Endothelial cell of umbilical vein (primary cell): ENCODE results near the gene FIBCD1. TPM values are rescaled to one million over a fixed set of nuclear protein-coding genes. Genes with fewer than 3 reads are reported as not detected.

ENCODE experiments used
- BruUV-seq: library from RNA; stranded (reverse); fragments of 400-500 nt; replicated peaks from 2 replicates; lab custom pipeline; 2021; lab: Mats Ljungman, UMichigan
- CTCF ChIA-PET: fragments of 300-600, 350-600 bp; sonication (Branson Sonifier 250); formaldehyde crosslinking; loops from one replicate; lab custom pipeline; 2021; ENCODE audit warnings: antibody characterized with exemption, inconsistent platforms; lab: Charles Lee
- POLR2A ChIA-PET: fragments of 300-600, 350-600 bp; sonication (Branson Sonifier 250); formaldehyde crosslinking; loops from one replicate; lab custom pipeline; 2021; ENCODE audit warnings: antibody characterized with exemption, inconsistent platforms; lab: Charles Lee
- DNase-seq: peaks from one replicate; pipeline ENCODE4 v3.0.0-alpha.2; 2011; ENCODE audit warnings: low read depth, low spot score
- FAIRE-seq: peaks from 2 replicates; lab custom pipeline; 2011; peaks lifted over from hg19 to GRCh38; lab: Jason Lieb, UNC
- H2AFZ ChIP-seq: 2 replicates; pipeline ENCODE4 v1.6.0; 2012; ENCODE audit warnings: low read depth, low read length, control low read depth, inconsistent platforms
- H3K27ac ChIP-seq: 2 replicates; pipeline ENCODE4 v1.5.1; 2011; ENCODE audit warnings: low read depth, mild to moderate bottlenecking, control low read depth, low read length, moderate library complexity; ENCODE audit not compliant: insufficient read depth
- H3K27me3 ChIP-seq, 2 experiments: 2 replicates each; pipeline versions ENCODE4 v1.6.0 to v1.6.1; 2011; ENCODE audit warnings: low read length in 2 of 2, mixed read lengths in 1 of 2; ENCODE audit not compliant: control insufficient read depth in 2 of 2, insufficient read depth in 2 of 2
- H3K36me3 ChIP-seq, 2 experiments: 2 replicates in 1 of 2; 3 replicates in 1 of 2; pipeline ENCODE4 v1.5.1; 2011; ENCODE audit warnings: low read length in 2 of 2, mild to moderate bottlenecking in 1 of 2, moderate library complexity in 1 of 2; ENCODE audit not compliant: control insufficient read depth in 2 of 2, insufficient read depth in 2 of 2; ENCODE audit errors: extremely low read depth in 1 of 2
- H3K4me1 ChIP-seq: 3 replicates; pipeline ENCODE4 v1.5.1; 2011; ENCODE audit warnings: mild to moderate bottlenecking, low read length; ENCODE audit not compliant: control insufficient read depth, insufficient read depth; ENCODE audit errors: extremely low read depth
- H3K4me2 ChIP-seq: 2 replicates; pipeline ENCODE4 v1.6.1; 2011; ENCODE audit warnings: low read length, control low read depth, mixed read lengths; ENCODE audit not compliant: insufficient read depth
- H3K4me3 ChIP-seq, 3 experiments: fragments of 200-600 bp in 1 of 3; sonication (generic), shearing (Covaris generic) in 1 of 3; replicated peaks in 1 of 3; 2 replicates each; pipeline ENCODE4 v1.5.1; 2011 to 2016; ENCODE audit warnings: control low read depth in 3 of 3, low read length in 3 of 3, mild to moderate bottlenecking in 2 of 3, inconsistent platforms in 1 of 3, low read depth in 1 of 3, moderate library complexity in 1 of 3; ENCODE audit not compliant: insufficient read depth in 1 of 3
- H3K79me2 ChIP-seq: 2 replicates; pipeline ENCODE4 v1.6.0; 2012; ENCODE audit warnings: low read length, inconsistent platforms; ENCODE audit not compliant: control insufficient read depth, insufficient read depth
- H3K9ac ChIP-seq: replicated peaks from 2 replicates; pipeline ENCODE3; 2011; ENCODE audit warnings: low read length, control low read depth; ENCODE audit not compliant: insufficient read depth; ENCODE audit errors: extremely low read depth
- H3K9me1 ChIP-seq: replicated peaks from 3 replicates; pipeline ENCODE4 v1.6.0; 2011; ENCODE audit warnings: mild to moderate bottlenecking, low read length; ENCODE audit not compliant: control insufficient read depth, insufficient read depth; ENCODE audit errors: extremely low read depth
- H3K9me3 ChIP-seq: replicated peaks from 2 replicates; pipeline ENCODE4 v1.5.1; 2012; ENCODE audit warnings: low read length, inconsistent platforms; ENCODE audit not compliant: control insufficient read depth, insufficient read depth
- H4K20me1 ChIP-seq: replicated peaks from 2 replicates; pipeline ENCODE3; 2011; ENCODE audit warnings: mild to moderate bottlenecking, low read length; ENCODE audit not compliant: control insufficient read depth, insufficient read depth; ENCODE audit errors: extremely low read depth
- EZH2 ChIP-seq: IDR thresholded peaks from 2 replicates; pipeline ENCODE4 v1.6.1; 2012; ENCODE audit warnings: borderline replicate concordance, low read depth, mild to moderate bottlenecking, moderate library complexity, low read length, inconsistent platforms; ENCODE audit not compliant: severe bottlenecking
- FOS ChIP-seq: IDR thresholded peaks from 2 replicates; pipeline ENCODE4 v1.6.1; 2011; ENCODE audit warnings: mild to moderate bottlenecking, low read length, moderate library complexity, borderline replicate concordance; ENCODE audit not compliant: insufficient read depth
- GATA2 ChIP-seq: IDR thresholded peaks from 2 replicates; pipeline ENCODE4 v1.7.0; 2011; ENCODE audit warnings: low read depth, mild to moderate bottlenecking, moderate library complexity, mixed read lengths, low read length; ENCODE audit not compliant: insufficient read length, insufficient read depth
- JUN ChIP-seq: IDR thresholded peaks from 2 replicates; pipeline ENCODE4 v1.6.1; 2011; ENCODE audit warnings: borderline replicate concordance, low read depth; ENCODE audit not compliant: insufficient read length, insufficient read depth
- MAX ChIP-seq: IDR thresholded peaks from 2 replicates; pipeline ENCODE4 v1.6.1; 2011; ENCODE audit not compliant: insufficient read depth, insufficient read length
- MYC ChIP-seq: IDR thresholded peaks from one replicate; pipeline ENCODE4 v1.6.1; 2011; ENCODE audit warnings: mild to moderate bottlenecking, low read depth, low read length
- POLR2A ChIP-seq: IDR thresholded peaks from 2 replicates; pipeline ENCODE4 v1.6.1; 2012; ENCODE audit warnings: low read depth, mild to moderate bottlenecking, control low read depth, low read length
- POLR2AphosphoS5 ChIP-seq: IDR thresholded peaks from 2 replicates; pipeline ENCODE4 v1.6.1; 2012; ENCODE audit warnings: low read depth, mild to moderate bottlenecking, control low read depth, low read length, moderate library complexity; ENCODE audit not compliant: insufficient read depth
- dilution Hi-C: fragments of 300-500 bp; cut with MboI; formaldehyde crosslinking; loops from one replicate; pipeline ENCODE4 v1.15.0; 2019; ENCODE audit warnings: low sequenced_read_pairs; ENCODE audit not compliant: extremely low pct_ligation_motif_present
- intact Hi-C: fragments of 100-400 bp; cut with micrococcal nuclease; formaldehyde crosslinking; loops from one replicate; pipeline ENCODE4 v1.10.0; 2022
- polyA plus RNA-seq, 4 experiments: library from polyadenylated mRNA; depleted of rRNA in 3 of 4; stranded (reverse) in 3 of 4; unstranded in 1 of 4; fragments of >200 nt; gene quantifications; 2 replicates each; pipeline versions ENCODE4 v1.2.1 to v1.2.3, GENCODE V29; 2011 to 2012; ENCODE audit warnings: missing spikeins in 1 of 4
- total RNA-seq: library from RNA; stranded (reverse); gene quantifications from 2 replicates; pipeline ENCODE4 v1.2.3, GENCODE V29; 2021
- TF ChIP-seq, protein P1 (sequence below), 2 donors: IDR thresholded peaks; 1 replicate in 1 of 2; 2 replicates in 1 of 2; pipeline ENCODE4 v1.5.1; 2011; ENCODE audit warnings: low read length in 2 of 2, mild to moderate bottlenecking in 2 of 2, moderate library complexity in 2 of 2, control low read depth in 1 of 2, inconsistent platforms in 1 of 2, low read depth in 1 of 2; ENCODE audit not compliant: insufficient read depth in 1 of 2; ENCODE audit errors: extremely low read depth in 1 of 2

FIBCD1 gene
- total and polyA plus RNA-seq, 2 donors (not counting 3 experiments of a cell fraction or from before 2014, with no cell fraction given) = 0.14 TPM; not detected in 1

- intact Hi-C loops (no loop called here), dilution Hi-C loops (no loop called here)
- H3K79me2 ChIP-seq = no peaks in the 10 kb centered on the region
- no peaks in the 10 kb centered on the region for H3K4me1 ChIP-seq
- FAIRE-seq = no peak
- TF ChIP-seq FOS (no peak), MAX (no peak), MYC (no peak), POLR2AphosphoS5 (no peak), POLR2A (no peak), GATA2 (no peak), JUN (no peak), EZH2 (no peak)
- TF ChIP-seq, protein P1, sequence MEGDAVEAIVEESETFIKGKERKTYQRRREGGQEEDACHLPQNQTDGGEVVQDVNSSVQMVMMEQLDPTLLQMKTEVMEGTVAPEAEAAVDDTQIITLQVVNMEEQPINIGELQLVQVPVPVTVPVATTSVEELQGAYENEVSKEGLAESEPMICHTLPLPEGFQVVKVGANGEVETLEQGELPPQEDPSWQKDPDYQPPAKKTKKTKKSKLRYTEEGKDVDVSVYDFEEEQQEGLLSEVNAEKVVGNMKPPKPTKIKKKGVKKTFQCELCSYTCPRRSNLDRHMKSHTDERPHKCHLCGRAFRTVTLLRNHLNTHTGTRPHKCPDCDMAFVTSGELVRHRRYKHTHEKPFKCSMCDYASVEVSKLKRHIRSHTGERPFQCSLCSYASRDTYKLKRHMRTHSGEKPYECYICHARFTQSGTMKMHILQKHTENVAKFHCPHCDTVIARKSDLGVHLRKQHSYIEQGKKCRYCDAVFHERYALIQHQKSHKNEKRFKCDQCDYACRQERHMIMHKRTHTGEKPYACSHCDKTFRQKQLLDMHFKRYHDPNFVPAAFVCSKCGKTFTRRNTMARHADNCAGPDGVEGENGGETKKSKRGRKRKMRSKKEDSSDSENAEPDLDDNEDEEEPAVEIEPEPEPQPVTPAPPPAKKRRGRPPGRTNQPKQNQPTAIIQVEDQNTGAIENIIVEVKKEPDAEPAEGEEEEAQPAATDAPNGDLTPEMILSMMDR (IDR thresholded peaks at IDR 0.05; ENCODE audit: extremely low read depth in 1 of 2, insufficient read depth in 1 of 2, low read depth in 1 of 2, low read length in 2 of 2) = no peak
- peaks cover 10 to 12% of the 10 kb centered on the region in 2 experiments for H3K27me3 ChIP-seq
- H4K20me1 ChIP-seq = no peaks in the 10 kb centered on the region
- no peaks in the 10 kb centered on the region for H3K9me1 ChIP-seq
- no peak overlapping the region for H3K27ac ChIP-seq
- no peak overlapping the region for H3K4me2 ChIP-seq
- H3K36me3 ChIP-seq = no peaks in the 10 kb centered on the region
- H3K9me3 ChIP-seq = no peaks in the 10 kb centered on the region
- POLR2A ChIA-PET = no interaction called here
- H3K9ac ChIP-seq = no peak overlapping the region
- BruUV-seq = no TSS peak
- H2AFZ ChIP-seq = no peak overlapping the region
- H3K4me3 ChIP-seq = no peak overlapping the region
- DNase-seq = no peak
- CTCF ChIA-PET = interaction anchor here (1.3 to 2.1 kb wide), 4 partner anchors 43 to 78 kb away, joined by 3 to 11 read pairs (median 6); no protein-coding TSS in a partner anchor
These were observed 5.5 kb upstream of the FIBCD1 start for GRCh38 chr9:130944510-130945058.
